K562 treated with DMSO at 1 percent for 48 hours (cell line): ENCODE results near the gene ATG4A. TPM values are rescaled to one million over a fixed set of nuclear protein-coding genes. Genes with fewer than 3 reads are reported as not detected.

Source experiments
- total RNA-seq: library from RNA; unstranded; fragments of 300-600 nt; gene quantifications from 2 replicates; pipeline ENCODE4 v1.2.3, GENCODE V29; 2022; ENCODE audit warnings: low replicate concordance; ENCODE audit errors: extremely low read depth

Gene ATG4A
- total RNA-seq: not detected in 2 replicates

DNA sequence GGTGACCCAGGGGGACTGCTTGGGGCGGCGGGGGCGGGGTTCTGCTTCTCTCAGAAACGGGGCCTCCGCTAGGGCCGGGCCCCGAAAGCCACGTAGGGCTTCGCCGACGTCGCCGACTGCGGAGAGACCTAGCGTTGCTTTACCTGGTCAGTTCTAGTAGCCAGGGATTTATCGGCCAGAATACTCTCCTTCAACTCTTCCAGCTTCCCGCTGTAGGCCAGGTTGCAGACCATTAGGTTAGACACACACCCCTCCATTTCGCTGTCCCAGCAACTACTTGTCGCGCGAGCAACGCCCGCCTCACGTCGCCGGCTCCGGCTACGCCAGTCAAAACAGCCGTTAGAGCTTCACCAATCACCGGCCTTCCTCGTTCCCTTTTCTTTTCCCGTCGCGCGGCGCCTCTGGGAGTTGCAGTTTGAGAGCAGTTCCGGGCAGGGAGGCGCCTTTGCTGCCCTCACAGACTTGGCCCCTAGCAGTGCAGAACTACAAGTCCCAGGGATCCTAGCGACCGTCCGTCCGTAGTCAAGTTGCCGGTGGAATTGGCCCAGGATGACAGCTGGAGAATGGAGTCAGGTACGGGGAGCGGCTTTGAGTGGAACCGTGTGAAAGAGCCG lies at the start of gene ATG4A, which contains the start of gene PSMD10:
TSS of gene ATG4A (plus strand) at position 515 of the 614 bp plus-strand sequence. CDS start at position 564, 49 bp downstream.
TSS of gene PSMD10 (minus strand) at position 279 of the 614 bp plus-strand sequence. CDS start at position 257, 22 bp downstream.

DNA sequence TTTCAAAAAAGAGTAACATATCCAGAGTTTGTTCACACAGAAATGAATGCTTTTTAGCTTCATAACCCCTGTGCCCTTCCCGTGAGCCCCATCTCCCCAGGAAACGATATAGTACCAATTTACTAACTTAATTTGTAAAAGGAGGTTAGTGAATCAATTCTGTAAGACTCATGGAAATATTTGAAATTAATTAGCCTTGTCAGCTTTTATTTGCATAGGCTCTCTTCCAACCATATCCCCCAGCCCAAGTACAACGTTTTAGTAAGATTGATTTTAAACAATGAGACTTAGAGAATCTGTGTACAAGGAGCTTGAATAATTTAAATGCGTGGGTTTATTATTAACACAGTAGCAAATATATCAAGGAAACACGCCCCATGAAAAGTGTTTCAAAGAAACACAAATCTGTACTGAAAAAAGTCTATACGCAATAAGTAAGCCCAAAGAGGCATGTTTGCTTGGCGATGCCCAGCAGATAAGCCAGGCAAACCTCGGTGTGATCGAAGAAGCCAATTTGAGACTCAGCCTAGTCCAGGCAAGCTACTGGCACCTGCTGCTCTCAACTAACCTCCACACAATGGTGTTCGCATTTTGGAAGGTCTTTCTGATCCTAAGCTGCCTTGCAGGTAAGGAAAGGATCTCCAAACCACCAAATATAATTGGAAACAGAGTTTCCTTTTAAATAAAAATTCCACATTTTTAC lies 46.9 kb upstream of the ATG4A start, which contains the start of gene VSIG1:
TSS of gene VSIG1 (plus strand) at position 512 of the 703 bp plus-strand sequence. CDS start at position 578, 66 bp downstream.

Other genes with a start within 250 kb of the ATG4A start
- not detected in 2 replicates for gene TEX13B, start 109.4 kb upstream of the ATG4A start, total RNA-seq
- not detected in 2 replicates for gene VSIG1, start 46.7 kb upstream of the ATG4A start, total RNA-seq
- not detected in 2 replicates for gene PSMD10, start 236 bp upstream of the ATG4A start, total RNA-seq